GM19023 (cell line): ENCODE measurements around the gene KRTAP4-6.
"Not testable (repeated sequence)": the region's sequence is repeated elsewhere in the genome, so short reads cannot be mapped to it uniquely, and the experiment has no call there.

ENCODE experiments used
- ATAC-seq: cut with Tn5 transposase; IDR thresholded peaks from one replicate; pipeline ENCODE4 v1.9.1; 2021; ENCODE audit warnings: mild to moderate bottlenecking, moderate library complexity; ENCODE audit not compliant: unreplicated experiment

The KRTAP4-6 gene

GRCh38 chr17:41147531-41148204 is 7.3 kb upstream of the KRTAP4-6 start:
- no peak for ATAC-seq

- ATAC-seq, result no peak
Observed at GRCh38 chr17:41145261-41145660, 4.9 kb upstream of the KRTAP4-6 start.

- no peak for ATAC-seq
Observed at GRCh38 chr17:41144846-41145245, 4.5 kb upstream of the KRTAP4-6 start.

- no peak for ATAC-seq
Observed at GRCh38 chr17:41141361-41141760, 1.0 kb upstream of the KRTAP4-6 start.

- not testable (repeated sequence) for ATAC-seq
Observed at GRCh38 chr17:41139865-41140264, 479 bp downstream of the KRTAP4-6 start.

GRCh38 chr17:41133880-41134735 is 6.2 kb downstream of the KRTAP4-6 start:
- no peak for ATAC-seq

- ATAC-seq, result no peak
Observed at GRCh38 chr17:41131979-41132378, 8.4 kb downstream of the KRTAP4-6 start.

GRCh38 chr17:41127371-41127770 is 13.0 kb downstream of the KRTAP4-6 start:
- no peak for ATAC-seq

- no peak for ATAC-seq
Observed at GRCh38 chr17:41126412-41126811, 13.9 kb downstream of the KRTAP4-6 start.

GRCh38 chr17:41125064-41125463 is 15.3 kb downstream of the KRTAP4-6 start:
- ATAC-seq, result no peak

GRCh38 chr17:41123991-41124371 is 16.4 kb downstream of the KRTAP4-6 start, which contains the start of gene KRTAP4-12:
Gene KRTAP4-12, minus strand, starts transcription at chr17:41124182. Its CDS starts 60 bp downstream, at chr17:41124122.
- not testable (repeated sequence) for ATAC-seq

GRCh38 chr17:41123292-41123990 is 16.9 kb downstream of the KRTAP4-6 start:
- ATAC-seq, result not testable (repeated sequence)

- no peak for ATAC-seq
Observed at GRCh38 chr17:41121742-41122141, 18.6 kb downstream of the KRTAP4-6 start.

- not testable (repeated sequence) for ATAC-seq
Observed at GRCh38 chr17:41119696-41120690, 20.4 kb downstream of the KRTAP4-6 start.

- ATAC-seq, result no peak
Observed at GRCh38 chr17:41118721-41119120, 21.6 kb downstream of the KRTAP4-6 start.

GRCh38 chr17:41117846-41118386 is 22.4 kb downstream of the KRTAP4-6 start, which contains the start of gene KRTAP4-11:
Gene KRTAP4-11, minus strand, starts transcription at chr17:41118373. Its CDS starts 58 bp downstream, at chr17:41118315.
- not testable (repeated sequence) for ATAC-seq

- no peak for ATAC-seq
Observed at GRCh38 chr17:41116297-41116696, 24.0 kb downstream of the KRTAP4-6 start.

- no peak for ATAC-seq
Observed at GRCh38 chr17:41111151-41111885, 29.0 kb downstream of the KRTAP4-6 start.
